ENCODE data around the gene CYP4A11.
"Not testable (repeated sequence)": the region's sequence is repeated elsewhere in the genome, so short reads cannot be mapped to it uniquely, and the experiment has no call there.

CYP4A11 gene, protein sequence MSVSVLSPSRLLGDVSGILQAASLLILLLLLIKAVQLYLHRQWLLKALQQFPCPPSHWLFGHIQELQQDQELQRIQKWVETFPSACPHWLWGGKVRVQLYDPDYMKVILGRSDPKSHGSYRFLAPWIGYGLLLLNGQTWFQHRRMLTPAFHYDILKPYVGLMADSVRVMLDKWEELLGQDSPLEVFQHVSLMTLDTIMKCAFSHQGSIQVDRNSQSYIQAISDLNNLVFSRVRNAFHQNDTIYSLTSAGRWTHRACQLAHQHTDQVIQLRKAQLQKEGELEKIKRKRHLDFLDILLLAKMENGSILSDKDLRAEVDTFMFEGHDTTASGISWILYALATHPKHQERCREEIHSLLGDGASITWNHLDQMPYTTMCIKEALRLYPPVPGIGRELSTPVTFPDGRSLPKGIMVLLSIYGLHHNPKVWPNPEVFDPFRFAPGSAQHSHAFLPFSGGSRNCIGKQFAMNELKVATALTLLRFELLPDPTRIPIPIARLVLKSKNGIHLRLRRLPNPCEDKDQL

DNA sequence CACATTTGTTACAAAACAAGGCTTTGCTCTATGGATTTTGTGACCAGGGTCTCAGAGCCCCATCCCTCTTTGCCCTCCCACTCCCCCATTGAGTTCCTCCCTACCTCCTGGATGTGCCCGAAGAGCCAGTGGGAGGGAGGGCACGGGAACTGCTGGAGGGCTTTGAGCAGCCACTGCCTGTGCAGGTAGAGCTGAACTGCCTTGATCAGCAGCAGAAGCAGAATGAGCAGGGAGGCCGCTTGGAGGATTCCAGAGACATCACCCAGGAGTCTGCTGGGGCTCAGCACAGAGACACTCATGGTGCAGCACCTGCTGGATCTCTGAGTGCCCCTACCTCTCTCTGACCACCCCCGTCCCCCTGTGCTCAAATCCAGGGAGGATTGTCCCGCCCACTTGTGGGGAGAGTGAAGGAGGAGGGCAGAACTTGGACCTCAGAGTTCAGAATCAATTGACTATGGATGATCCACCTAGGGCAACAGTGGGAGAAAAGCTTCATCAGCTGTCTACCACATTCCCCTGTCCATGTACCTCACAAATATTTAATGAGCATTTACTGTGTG lies at the start of gene CYP4A11:
CYP4A11 (minus strand) TSS at position 342 of the 560 bp plus-strand sequence; CDS start at position 299, 43 bp downstream.
- TF ChIP-seq, protein P1, sequence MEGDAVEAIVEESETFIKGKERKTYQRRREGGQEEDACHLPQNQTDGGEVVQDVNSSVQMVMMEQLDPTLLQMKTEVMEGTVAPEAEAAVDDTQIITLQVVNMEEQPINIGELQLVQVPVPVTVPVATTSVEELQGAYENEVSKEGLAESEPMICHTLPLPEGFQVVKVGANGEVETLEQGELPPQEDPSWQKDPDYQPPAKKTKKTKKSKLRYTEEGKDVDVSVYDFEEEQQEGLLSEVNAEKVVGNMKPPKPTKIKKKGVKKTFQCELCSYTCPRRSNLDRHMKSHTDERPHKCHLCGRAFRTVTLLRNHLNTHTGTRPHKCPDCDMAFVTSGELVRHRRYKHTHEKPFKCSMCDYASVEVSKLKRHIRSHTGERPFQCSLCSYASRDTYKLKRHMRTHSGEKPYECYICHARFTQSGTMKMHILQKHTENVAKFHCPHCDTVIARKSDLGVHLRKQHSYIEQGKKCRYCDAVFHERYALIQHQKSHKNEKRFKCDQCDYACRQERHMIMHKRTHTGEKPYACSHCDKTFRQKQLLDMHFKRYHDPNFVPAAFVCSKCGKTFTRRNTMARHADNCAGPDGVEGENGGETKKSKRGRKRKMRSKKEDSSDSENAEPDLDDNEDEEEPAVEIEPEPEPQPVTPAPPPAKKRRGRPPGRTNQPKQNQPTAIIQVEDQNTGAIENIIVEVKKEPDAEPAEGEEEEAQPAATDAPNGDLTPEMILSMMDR (IDR thresholded peaks at IDR 0.05; ENCODE audit: low read depth, low read length), result no peak
- H3K4me3 ChIP-seq (ENCODE audit: low read depth, low read length), result no peak within 1 kb of the TSS

- H3K4me3 ChIP-seq (ENCODE audit: low read depth, low read length), result not testable (repeated sequence)
Observed at GRCh38 chr1:46990541-46990940, 49.3 kb upstream of the CYP4A11 start.

GRCh38 chr1:46983830-46984586 lies 42.7 kb upstream of the CYP4A11 start:
- H3K4me3 ChIP-seq (ENCODE audit: low read depth, low read length), result no peak overlapping the region
- TF ChIP-seq, protein P1 (IDR thresholded peaks at IDR 0.05; ENCODE audit: low read depth, low read length), result no peak

DNA sequence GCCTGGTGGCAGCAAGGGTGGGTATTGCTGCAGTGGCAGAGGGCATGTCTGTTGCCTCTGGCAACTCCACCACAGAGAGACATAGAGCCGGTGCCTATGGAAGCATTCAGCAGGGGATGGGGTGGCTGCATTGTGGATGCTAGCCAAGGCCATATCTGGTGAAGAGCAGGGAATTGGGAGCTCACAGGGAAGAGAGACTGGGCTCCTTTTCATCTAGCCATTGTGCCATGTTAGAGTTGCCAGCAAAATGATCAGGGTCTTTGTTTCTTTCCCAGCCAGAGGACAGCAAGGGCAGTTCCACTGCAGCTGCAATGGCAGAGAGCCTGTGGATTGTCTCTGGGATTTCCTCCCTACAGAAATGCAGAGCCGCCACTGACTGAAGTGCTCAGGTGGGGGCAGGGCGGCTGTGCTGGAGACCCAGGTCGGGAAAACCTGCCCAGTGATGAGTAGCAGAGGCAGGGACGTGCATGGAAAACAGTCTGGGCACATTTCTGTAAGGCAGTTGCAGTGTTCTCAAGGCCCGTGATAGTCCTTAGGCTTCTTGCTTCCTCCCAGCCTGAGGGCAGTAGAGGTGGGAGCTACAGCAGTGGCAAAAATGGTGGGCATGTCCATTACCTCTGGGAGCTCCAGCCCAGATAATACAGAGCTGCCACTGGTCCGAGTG lies 42.0 kb upstream of the CYP4A11 start:
- TF ChIP-seq, protein P1 (IDR thresholded peaks at IDR 0.05; ENCODE audit: low read depth, low read length), result no peak
- no peak overlapping the region for H3K4me3 ChIP-seq (ENCODE audit: low read depth, low read length)

- H3K4me3 ChIP-seq (ENCODE audit: low read depth, low read length), result no peak overlapping the region
- TF ChIP-seq, protein P1 (IDR thresholded peaks at IDR 0.05; ENCODE audit: low read depth, low read length), result no peak
Observed at GRCh38 chr1:46969014-46969619, 27.8 kb upstream of the CYP4A11 start.

GRCh38 chr1:46962272-46962671 lies 21.0 kb upstream of the CYP4A11 start:
- H3K4me3 ChIP-seq (ENCODE audit: low read depth, low read length), result not testable (repeated sequence)

GRCh38 chr1:46961066-46961758 lies 19.9 kb upstream of the CYP4A11 start:
- H3K4me3 ChIP-seq (ENCODE audit: low read depth, low read length), result no peak overlapping the region
- TF ChIP-seq, protein P1 (IDR thresholded peaks at IDR 0.05; ENCODE audit: low read depth, low read length), result no peak
